Measurements from ENCODE around the gene STX16. TPM values are rescaled to one million over a fixed set of nuclear protein-coding genes. Genes with fewer than 3 reads are reported as not detected.

Gene STX16
- total RNA-seq, 4 donors from 2014 or later, result 26.1 to 90.4 (median 47.8) TPM

GRCh38 chr20:58661598-58662473 is 10.8 kb downstream of the STX16 start:
- TF ChIP-seq EP300 (IDR thresholded peaks at IDR 0.05), result no peak
- TF ChIP-seq POLR2AphosphoS5 (IDR thresholded peaks at IDR 0.05), result no peak
- TF ChIP-seq CTCF (IDR thresholded peaks at IDR 0.05), result no peak
- TF ChIP-seq POLR2A (IDR thresholded peaks at IDR 0.05), result no peak
- H3K9me3 ChIP-seq, result no peaks in the 10 kb centered on the region
- ATAC-seq, result no peak
- no peak overlapping the region for H3K4me3 ChIP-seq
- H3K4me1 ChIP-seq, result peaks cover 2 to 51% (median 8%) of the 10 kb centered on the region in 3 donors
- peaks cover 0 to 40% of the 10 kb centered on the region in 2 donors for H3K36me3 ChIP-seq
- 69 to 80% methylated on average over 1 to 5 of the region's 12 CpGs for whole genome bisulfite sequencing, 2 donors (ENCODE audit: low coverage in 1 of 2)
- H3K27ac ChIP-seq, result peak overlapping the region in 2 of 4 donors; percentile 45 to 58
- H3K27me3 ChIP-seq, result no peaks in the 10 kb centered on the region

GRCh38 chr20:58664331-58664730 is 13.2 kb downstream of the STX16 start:
- H3K4me1 ChIP-seq, result peaks cover 0 to 35% (median 4%) of the 10 kb centered on the region in 3 donors
- H3K4me3 ChIP-seq, result no peak overlapping the region
- peaks cover 0 to 55% of the 10 kb centered on the region in 2 donors for H3K36me3 ChIP-seq
- TF ChIP-seq CTCF (IDR thresholded peaks at IDR 0.05), result no peak
- no peak for TF ChIP-seq POLR2AphosphoS5 (IDR thresholded peaks at IDR 0.05)
- no peak for TF ChIP-seq POLR2A (IDR thresholded peaks at IDR 0.05)
- no peak for TF ChIP-seq EP300 (IDR thresholded peaks at IDR 0.05)
- no peaks in the 10 kb centered on the region for H3K27me3 ChIP-seq
- WGBS, 2 donors (ENCODE audit: low coverage in 1 of 2), result 89 to 100% methylated on average over 2 of the region's 2 CpGs
- no peak for ATAC-seq
- H3K27ac ChIP-seq, result no peak overlapping the region
- no peaks in the 10 kb centered on the region for H3K9me3 ChIP-seq

GRCh38 chr20:58664883-58665282 is 13.8 kb downstream of the STX16 start:
- no peak for ATAC-seq
- peaks cover 0 to 60% of the 10 kb centered on the region in 2 donors for H3K36me3 ChIP-seq
- H3K27me3 ChIP-seq, result no peaks in the 10 kb centered on the region
- 87 to 90% methylated on average over 3 to 4 of the region's 5 CpGs for WGBS, 2 donors (ENCODE audit: low coverage in 1 of 2)
- TF ChIP-seq POLR2A (IDR thresholded peaks at IDR 0.05) (no peak), CTCF (IDR thresholded peaks at IDR 0.05) (no peak), EP300 (IDR thresholded peaks at IDR 0.05) (no peak), POLR2AphosphoS5 (IDR thresholded peaks at IDR 0.05) (no peak)
- no peak overlapping the region for H3K4me3 ChIP-seq
- H3K27ac ChIP-seq, result no peak overlapping the region
- H3K4me1 ChIP-seq, result peaks cover 0 to 29% (median 4%) of the 10 kb centered on the region in 3 donors
- no peaks in the 10 kb centered on the region for H3K9me3 ChIP-seq

GRCh38 chr20:58665606-58666005 is 14.5 kb downstream of the STX16 start:
- H3K36me3 ChIP-seq, result peaks cover 0 to 68% of the 10 kb centered on the region in 2 donors
- H3K27ac ChIP-seq, result no peak overlapping the region
- no peaks in the 10 kb centered on the region for H3K27me3 ChIP-seq
- H3K4me3 ChIP-seq, result no peak overlapping the region
- H3K4me1 ChIP-seq, result peaks cover 0 to 24% (median 4%) of the 10 kb centered on the region in 3 donors
- no peak for ATAC-seq
- TF ChIP-seq EP300 (IDR thresholded peaks at IDR 0.05) (no peak), POLR2A (IDR thresholded peaks at IDR 0.05) (no peak), CTCF (IDR thresholded peaks at IDR 0.05) (no peak), POLR2AphosphoS5 (IDR thresholded peaks at IDR 0.05) (no peak)
- WGBS, 2 donors (ENCODE audit: low coverage in 1 of 2), result 80 to 89% methylated on average over 3 to 4 of the region's 11 CpGs
- no peaks in the 10 kb centered on the region for H3K9me3 ChIP-seq

- Histone ChIP-seq H3K9me3 (no peaks in the 10 kb centered on the region), H3K4me3 (no peak overlapping the region), H3K27ac (no peak overlapping the region), H3K36me3 (peaks cover 0 to 65% of the 10 kb centered on the region in 2 donors), H3K4me1 (peaks cover 0 to 13% (median 4%) of the 10 kb centered on the region in 3 donors), H3K27me3 (no peaks in the 10 kb centered on the region)
- WGBS, 2 donors (ENCODE audit: low coverage in 1 of 2), result 89 to 90% methylated on average over 5 to 7 of the region's 7 CpGs
- TF ChIP-seq POLR2AphosphoS5 (IDR thresholded peaks at IDR 0.05) (no peak), POLR2A (IDR thresholded peaks at IDR 0.05) (no peak), EP300 (IDR thresholded peaks at IDR 0.05) (no peak), CTCF (IDR thresholded peaks at IDR 0.05) (no peak)
- ATAC-seq, result no peak
Observed at GRCh38 chr20:58666702-58667101, 15.6 kb downstream of the STX16 start.

Measured in gastroesophageal sphincter (tissue), 4 donors.